ENCODE results near the gene CNNM1. TPM values are rescaled to one million over a fixed set of nuclear protein-coding genes. Genes with fewer than 3 reads are reported as not detected.

Gene CNNM1
- total RNA-seq, 1 donor: 3.5 TPM

GRCh38 chr10:99318048-99318447 is 11.1 kb upstream of the CNNM1 start:
- no peak overlapping the region for H3K4me3 ChIP-seq (ENCODE audit: low read depth, low read length)
- DNase-seq (ENCODE audit: low read depth): no peak
- TF ChIP-seq CTCF (IDR thresholded peaks at IDR 0.05; ENCODE audit: insufficient read depth, low read depth, low read length): no peak

- no peak for DNase-seq (ENCODE audit: low read depth)
- H3K4me3 ChIP-seq (ENCODE audit: low read depth, low read length): no peak overlapping the region
- no peak for TF ChIP-seq CTCF (IDR thresholded peaks at IDR 0.05; ENCODE audit: insufficient read depth, low read depth, low read length)
Measured at GRCh38 chr10:99318475-99318874, 10.7 kb upstream of the CNNM1 start.

- DNase-seq (ENCODE audit: low read depth): peak; percentile 28
- H3K4me3 ChIP-seq (ENCODE audit: low read depth, low read length): no peak overlapping the region
- no peak for TF ChIP-seq CTCF (IDR thresholded peaks at IDR 0.05; ENCODE audit: insufficient read depth, low read depth, low read length)
Measured at GRCh38 chr10:99325281-99325680, 3.9 kb upstream of the CNNM1 start.

- H3K4me3 ChIP-seq (ENCODE audit: low read depth, low read length): no peak overlapping the region
- no peak for TF ChIP-seq CTCF (IDR thresholded peaks at IDR 0.05; ENCODE audit: insufficient read depth, low read depth, low read length)
- DNase-seq (ENCODE audit: low read depth): no peak
Measured at GRCh38 chr10:99326871-99327270, 2.3 kb upstream of the CNNM1 start.

GRCh38 chr10:99328579-99329303 is 415 bp upstream of the CNNM1 start:
- peak; percentile 20 for DNase-seq (ENCODE audit: low read depth)
- no peak for TF ChIP-seq CTCF (IDR thresholded peaks at IDR 0.05; ENCODE audit: insufficient read depth, low read depth, low read length)
- peak overlapping the region; percentile 44 for H3K4me3 ChIP-seq (ENCODE audit: low read depth, low read length)

- no peak for TF ChIP-seq CTCF (IDR thresholded peaks at IDR 0.05; ENCODE audit: insufficient read depth, low read depth, low read length)
- H3K4me3 ChIP-seq (ENCODE audit: low read depth, low read length): peak overlapping the region; percentile 44
- peak; percentile 22 for DNase-seq (ENCODE audit: low read depth)
Measured at GRCh38 chr10:99329554-99330346, 594 bp downstream of the CNNM1 start.

All from fibroblast of villous mesenchyme (primary cell).